GM12864 (cell line): ENCODE results near the gene EPHA2.
"Not testable (repeated sequence)": the region's sequence is repeated elsewhere in the genome, so short reads cannot be mapped to it uniquely, and the experiment has no call there.

Experiments
- DNase-seq: peaks from one replicate; pipeline ENCODE4 v3.0.0-alpha.2; 2011; ENCODE audit warnings: low read depth
- H3K4me3 ChIP-seq: 2 replicates; pipeline ENCODE4 v1.5.1; 2011; ENCODE audit warnings: mild to moderate bottlenecking, low read depth, low read length, control low read depth
- TF ChIP-seq, protein P1 (sequence below): IDR thresholded peaks from 2 replicates; pipeline ENCODE4 v1.5.1; 2011; ENCODE audit warnings: low read depth, mild to moderate bottlenecking, moderate library complexity, low read length, control low read depth, inconsistent platforms; ENCODE audit errors: missing control alignments

Gene EPHA2

DNA sequence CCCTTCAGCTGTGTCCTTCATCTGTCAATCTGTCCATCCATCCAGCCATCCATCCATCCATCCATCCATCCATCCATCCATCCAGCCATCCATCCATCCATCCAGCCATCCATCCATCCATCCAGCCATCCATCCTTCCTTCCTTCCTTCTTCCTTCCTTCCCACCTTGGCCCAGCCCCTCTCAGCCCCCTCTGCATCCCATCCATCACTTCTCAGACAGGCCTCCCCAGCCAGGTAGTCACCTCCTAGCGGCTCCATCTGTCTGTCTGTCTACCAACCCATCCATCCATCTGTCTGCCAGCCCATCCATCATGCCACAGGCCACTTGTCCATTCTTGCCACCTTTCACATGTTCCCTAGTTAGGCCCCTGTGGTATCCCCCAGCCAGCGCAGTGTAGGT is 10.2 kb upstream of the EPHA2 start:
- DNase-seq, result no peak
- H3K4me3 ChIP-seq, result no peak overlapping the region
- TF ChIP-seq, protein P1, sequence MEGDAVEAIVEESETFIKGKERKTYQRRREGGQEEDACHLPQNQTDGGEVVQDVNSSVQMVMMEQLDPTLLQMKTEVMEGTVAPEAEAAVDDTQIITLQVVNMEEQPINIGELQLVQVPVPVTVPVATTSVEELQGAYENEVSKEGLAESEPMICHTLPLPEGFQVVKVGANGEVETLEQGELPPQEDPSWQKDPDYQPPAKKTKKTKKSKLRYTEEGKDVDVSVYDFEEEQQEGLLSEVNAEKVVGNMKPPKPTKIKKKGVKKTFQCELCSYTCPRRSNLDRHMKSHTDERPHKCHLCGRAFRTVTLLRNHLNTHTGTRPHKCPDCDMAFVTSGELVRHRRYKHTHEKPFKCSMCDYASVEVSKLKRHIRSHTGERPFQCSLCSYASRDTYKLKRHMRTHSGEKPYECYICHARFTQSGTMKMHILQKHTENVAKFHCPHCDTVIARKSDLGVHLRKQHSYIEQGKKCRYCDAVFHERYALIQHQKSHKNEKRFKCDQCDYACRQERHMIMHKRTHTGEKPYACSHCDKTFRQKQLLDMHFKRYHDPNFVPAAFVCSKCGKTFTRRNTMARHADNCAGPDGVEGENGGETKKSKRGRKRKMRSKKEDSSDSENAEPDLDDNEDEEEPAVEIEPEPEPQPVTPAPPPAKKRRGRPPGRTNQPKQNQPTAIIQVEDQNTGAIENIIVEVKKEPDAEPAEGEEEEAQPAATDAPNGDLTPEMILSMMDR, result no peak

DNA sequence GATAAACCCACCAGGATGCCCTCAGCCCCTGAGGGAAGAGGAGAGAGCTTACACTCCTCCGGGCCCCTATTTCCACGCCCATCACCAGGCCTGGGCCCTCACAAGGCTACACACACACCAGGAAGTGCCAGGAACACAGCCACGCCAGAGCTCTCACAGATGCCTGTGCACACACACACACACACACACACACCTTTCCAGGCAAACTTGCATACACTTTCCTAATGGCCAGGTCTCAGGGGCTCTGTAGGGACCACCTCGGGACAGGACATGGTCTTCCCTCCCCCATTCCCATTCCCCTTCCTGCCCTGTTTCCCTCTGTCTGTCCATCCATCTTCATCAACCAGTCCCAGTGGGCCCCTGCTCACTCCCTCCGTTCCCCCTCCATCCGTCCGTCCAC is 9.7 kb upstream of the EPHA2 start:
- DNase-seq, result no peak
- TF ChIP-seq, protein P1, result no peak

DNA sequence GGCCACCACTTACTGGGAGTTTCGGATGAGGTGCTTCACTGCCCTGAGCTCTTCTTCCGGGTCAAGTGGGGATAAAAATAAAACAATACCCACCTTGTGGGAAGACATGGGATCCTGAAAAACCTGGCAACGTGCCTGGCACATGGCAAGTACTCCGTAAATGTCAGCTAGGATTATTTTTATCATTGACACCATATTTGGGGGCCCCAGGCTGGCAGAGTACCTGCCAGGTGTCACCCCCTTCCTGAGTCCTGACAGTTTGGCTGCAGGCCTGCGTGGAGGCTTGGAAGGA is 9.2 kb upstream of the EPHA2 start:
- TF ChIP-seq, protein P1, result no peak
- H3K4me3 ChIP-seq, result no peak overlapping the region
- no peak for DNase-seq

More for the DNA sequence above, 9.7 kb upstream of the EPHA2 start:
- no peak overlapping the region for H3K4me3 ChIP-seq

DNA sequence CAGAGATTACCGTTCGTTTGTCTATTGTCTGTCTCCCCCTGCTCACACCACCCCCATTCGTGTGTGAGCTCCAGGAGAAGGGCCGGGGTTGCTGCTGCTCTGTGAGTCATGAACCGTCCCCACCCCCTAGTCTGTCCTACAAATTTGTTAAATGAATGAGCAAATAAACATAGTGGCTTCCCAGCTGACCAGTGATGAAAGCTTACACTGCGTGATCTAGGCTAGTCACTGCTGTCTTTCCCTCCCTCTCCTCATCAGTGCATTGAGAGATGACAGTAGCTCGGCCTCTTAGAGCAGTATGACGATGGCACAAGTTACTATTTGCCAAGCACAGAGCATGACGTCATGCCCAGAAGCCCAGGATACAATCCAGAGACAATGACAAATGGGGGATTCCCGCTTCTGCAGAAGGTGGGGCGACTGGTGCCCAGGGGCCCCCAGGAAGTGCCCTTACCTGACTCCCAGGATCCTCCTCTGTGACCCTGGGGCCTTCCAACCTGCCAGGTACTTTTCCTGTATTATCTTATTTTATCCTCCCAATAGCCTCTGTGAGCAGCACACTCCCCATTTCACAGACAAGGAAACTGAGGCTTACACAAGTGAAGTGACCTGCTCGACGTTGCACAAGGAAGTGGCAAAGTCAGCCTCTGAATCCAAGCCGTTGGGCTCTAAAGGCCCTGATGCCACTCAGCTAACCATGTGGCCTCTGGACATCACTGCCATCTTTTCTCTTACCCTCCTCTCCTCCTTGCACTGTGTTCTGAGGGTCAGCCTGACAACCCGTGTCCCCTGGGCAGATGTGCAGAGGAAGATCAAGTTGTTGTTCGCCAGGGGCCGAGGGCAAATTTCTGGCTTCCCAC is 8.6 kb upstream of the EPHA2 start:
- TF ChIP-seq, protein P1, result no peak
- no peak for DNase-seq
- no peak overlapping the region for H3K4me3 ChIP-seq

DNA sequence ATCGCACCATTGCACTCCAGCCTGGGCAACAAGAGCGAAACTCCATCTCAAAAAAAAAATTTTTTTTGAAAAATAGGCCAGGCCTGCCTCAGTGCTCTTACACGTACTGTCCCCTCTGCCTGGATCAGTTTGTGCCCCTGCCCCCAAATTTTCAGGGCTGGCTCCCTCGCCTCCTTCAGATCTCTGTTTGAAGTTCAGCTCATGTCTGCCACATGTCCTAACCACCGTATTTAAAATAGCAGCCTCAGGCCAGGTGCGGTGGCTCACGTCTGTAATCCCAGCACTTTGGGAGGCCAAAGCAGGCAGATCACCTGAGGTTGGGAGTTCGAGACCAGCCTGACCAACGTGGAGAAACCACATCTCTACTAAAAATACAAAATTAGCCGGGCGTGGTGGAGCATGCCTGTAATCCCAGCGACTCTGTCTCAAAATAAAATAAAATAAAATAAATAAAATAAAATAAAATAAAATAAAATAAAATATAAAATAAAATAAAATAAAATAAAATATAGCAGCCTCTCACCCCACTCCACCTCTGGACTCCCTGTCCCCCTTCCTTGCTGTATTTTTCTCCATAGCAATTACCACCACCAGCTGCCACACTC is 7.8 kb upstream of the EPHA2 start:
- H3K4me3 ChIP-seq, DNase-seq: not testable (repeated sequence)

DNA sequence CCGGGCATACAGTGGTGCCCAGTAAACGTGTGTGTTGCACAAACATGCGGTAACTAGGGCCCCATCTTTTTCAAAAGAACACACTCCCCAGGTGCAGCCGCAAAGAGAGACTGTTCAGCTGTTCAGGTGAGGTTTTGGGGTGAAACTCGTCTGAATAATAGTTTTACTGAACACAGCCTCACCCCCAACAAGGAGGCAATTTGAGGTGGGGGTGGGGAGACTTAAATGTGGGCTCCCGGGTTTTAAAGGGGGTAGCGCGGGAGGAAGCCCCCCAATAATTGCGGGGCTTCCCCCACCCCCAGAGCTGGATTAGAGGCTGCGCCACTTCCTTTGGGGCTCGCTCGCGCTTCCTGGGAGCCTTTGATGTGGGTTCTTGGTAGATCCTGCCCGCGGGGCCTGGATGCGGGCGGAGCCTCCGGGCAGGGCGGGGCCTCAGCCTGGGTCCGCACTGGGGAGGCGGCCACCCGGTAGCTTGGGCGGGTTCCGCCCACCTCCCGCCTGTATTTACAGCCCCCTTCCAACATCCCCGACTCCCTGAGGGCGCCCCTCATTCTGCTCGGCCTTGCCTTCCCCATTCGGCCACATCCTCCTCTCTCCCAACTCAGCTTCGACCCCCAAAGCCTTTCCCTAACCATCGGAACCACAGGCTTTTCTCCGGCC is 6.4 kb upstream of the EPHA2 start:
- H3K4me3 ChIP-seq, result no peak overlapping the region
- TF ChIP-seq, protein P1, result no peak
- DNase-seq, result no peak

DNA sequence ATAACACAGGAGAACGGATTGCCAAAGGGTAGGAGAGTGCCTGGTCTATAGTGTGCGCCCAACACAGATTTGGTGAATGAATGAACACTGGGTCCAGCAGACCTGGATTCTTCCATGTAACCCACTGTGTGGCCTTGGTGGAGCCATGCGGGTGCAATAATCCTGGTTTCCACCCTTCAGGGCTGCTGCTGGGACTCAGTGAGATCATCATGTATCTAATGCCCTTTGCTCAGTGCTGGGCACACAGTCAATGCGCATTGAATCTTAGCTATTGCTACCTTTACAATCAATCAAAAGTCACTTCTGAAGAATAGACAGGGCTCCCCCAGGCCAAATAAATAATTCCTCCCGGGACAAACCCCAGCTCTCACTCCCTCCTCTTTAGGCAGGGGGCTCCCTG is 5.8 kb upstream of the EPHA2 start:
- DNase-seq, result no peak
- TF ChIP-seq, protein P1, result no peak
- H3K4me3 ChIP-seq, result no peak overlapping the region
